ENCODE results near the gene TBC1D24.

Gene TBC1D24

GRCh38 chr16:2500430-2500917 lies 25.5 kb downstream of the TBC1D24 start:
- DNase-seq: no peak

DNA sequence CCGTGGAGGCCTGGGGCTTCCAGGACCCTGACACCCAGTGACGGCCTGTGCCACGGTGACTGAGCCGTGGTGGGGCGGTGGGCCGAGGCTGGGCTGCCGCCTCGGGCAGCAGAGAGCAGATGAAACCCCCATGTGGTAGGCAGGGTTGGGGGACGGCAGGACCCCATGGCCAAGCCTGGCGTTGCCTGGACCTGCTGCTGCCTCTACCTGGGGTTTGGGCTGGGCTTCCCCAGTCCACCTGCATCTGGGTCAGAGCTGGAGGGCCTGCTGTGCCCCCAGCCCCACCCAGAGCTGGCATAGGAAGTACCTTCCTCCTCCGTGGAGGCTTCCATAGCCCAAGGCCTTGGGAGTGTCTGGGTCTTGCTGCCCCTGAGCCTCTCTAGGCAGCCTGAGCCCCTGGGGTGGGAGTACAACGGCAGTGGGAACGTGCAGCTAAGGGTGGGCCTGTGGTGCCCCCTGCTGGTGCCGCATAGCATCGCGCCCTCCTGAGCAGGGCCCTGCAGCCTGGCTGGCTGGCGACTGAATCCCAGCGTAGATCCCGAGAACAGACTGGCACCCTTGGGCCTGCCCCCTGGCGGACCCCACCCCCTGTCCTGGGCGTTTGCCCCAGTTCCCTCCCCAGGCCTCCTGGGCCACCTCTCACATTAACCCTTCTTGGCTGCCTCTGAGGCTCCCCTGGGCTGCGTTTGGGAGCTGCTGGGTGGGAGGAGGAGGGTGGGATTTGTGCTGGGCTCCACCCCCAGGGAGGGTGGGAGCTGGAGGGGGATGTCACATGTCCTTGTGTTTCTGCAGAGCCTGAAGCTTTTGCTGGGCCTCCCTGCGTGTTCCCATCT lies 26.2 kb downstream of the TBC1D24 start:
- DNase-seq: peak in 1 of 2 experiments; percentile 80

GRCh38 chr16:2501946-2502895 lies 27.3 kb downstream of the TBC1D24 start:
- no peak for DNase-seq

DNA sequence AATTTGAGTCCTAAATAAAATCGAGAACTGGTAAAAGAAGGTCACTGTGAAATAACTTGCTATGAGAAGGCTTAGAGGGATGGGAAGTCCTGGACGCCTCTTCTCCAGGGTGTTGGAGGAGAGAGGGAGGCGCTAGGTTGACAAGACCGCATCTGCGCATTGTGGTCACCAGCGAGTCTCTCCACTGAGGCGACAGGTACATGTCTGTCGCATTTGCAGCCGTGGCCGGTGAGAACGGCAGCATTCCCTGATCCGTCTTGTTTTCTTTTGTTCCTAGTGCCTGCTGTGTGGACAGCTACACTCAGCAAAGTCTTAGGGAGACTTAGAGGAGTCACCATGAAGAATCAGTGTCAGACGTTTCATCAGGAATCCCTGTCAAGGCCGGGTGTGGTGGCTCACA lies 30.8 kb downstream of the TBC1D24 start:
- DNase-seq: no peak

- no peak for DNase-seq
Observed at GRCh38 chr16:2507052-2507659, 32.2 kb downstream of the TBC1D24 start.

DNA sequence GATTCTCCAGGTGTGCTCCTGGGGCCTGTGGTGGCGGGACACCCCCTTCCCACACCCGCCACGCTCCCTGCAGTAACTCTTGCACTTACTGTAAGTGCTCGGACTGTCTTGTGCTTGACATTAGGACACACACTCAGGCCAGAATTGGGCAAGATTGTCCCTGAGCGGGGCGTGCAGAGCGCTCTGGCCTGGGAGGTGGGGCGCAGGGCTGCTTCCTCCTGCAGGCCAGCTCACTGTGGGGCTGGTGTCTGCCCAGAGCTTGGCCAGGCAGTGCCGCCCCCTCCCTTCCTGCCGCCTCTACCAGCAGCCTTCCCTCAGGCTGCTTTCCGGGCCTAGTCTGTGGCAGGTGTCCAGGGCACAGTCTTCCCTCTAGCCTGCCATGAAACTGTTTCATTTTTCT lies 32.7 kb downstream of the TBC1D24 start:
- DNase-seq: no peak

DNA sequence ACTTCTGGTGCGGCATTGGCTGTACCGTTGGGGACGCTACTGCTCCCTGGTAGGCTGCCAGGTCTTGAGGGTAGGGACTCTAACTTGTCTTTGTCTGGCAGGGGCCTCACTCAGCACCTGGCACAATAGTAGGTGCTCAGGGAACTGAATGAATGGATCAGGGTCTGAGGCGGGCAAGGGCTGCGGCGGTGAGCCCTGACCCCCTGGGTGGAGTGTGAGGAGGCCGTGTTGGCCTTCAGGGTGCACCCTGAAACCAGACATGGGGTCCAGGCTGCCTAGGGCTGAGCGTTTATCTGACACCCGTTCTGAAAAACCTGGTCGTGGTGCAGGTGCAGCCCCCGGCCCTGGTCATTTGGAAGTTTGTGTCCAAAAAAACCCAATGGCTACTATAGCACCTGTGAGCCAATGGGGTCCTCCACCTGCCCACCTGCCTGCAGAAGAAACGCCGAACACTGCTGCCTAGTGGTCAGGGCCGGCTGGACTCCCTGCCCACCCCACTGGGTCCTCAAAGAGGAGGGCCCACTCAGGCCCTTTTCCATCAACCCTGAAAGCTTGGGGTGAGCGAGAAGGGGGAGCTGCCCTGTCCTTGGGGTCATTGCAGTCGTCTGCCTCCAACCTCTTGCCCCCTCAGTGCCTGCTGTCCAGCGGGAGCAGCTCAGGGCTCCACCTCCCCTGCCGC lies 33.9 kb downstream of the TBC1D24 start:
- no peak for DNase-seq

DNA sequence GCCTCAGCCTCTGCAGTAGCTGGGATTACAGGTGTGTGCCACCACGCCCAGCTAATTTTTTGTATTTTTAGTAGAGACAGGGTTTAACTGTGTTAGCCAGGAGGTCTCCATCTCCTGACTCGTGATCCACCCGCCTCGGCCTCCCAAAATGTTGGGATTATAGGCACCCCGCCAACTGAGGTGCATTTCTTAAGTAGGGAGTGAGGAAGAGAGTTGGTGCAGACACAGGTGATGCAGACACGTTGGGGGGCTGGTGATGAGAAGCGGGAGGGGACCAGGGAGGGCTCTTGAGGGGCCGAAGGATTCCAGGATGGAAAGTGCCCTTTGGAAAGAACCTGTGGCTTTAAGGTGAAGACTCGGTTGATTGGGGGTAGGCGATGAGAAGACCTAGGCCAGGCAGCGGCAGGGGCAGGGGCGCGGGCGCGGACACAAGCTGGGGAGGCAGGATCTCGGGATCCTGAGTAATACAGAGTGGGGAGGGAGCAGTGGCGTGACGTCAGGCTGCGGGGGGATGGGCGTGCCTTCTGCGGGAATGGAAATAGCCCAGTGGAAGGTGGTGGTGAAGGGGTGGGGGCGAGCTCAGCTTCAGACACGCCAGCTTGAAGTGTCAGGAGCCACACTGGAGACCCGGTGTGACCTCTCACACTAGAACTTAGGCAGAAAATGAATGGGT lies 36.3 kb downstream of the TBC1D24 start:
- DNase-seq: no peak

- DNase-seq: no peak
Observed at GRCh38 chr16:2511996-2512734, 37.2 kb downstream of the TBC1D24 start.

- peak in 1 of 2 experiments; percentile 56 for DNase-seq
Observed at GRCh38 chr16:2512735-2513404, 37.9 kb downstream of the TBC1D24 start.

GRCh38 chr16:2513405-2514332 lies 38.7 kb downstream of the TBC1D24 start, which contains the start of gene ATP6V0C:
TSS of gene ATP6V0C (plus strand) at chr16:2513952. CDS start at chr16:2514104, 152 bp downstream.
- peak; percentile 58 to 96 for DNase-seq

GRCh38 chr16:2514333-2515179 lies 39.6 kb downstream of the TBC1D24 start:
- no peak for DNase-seq

DNA sequence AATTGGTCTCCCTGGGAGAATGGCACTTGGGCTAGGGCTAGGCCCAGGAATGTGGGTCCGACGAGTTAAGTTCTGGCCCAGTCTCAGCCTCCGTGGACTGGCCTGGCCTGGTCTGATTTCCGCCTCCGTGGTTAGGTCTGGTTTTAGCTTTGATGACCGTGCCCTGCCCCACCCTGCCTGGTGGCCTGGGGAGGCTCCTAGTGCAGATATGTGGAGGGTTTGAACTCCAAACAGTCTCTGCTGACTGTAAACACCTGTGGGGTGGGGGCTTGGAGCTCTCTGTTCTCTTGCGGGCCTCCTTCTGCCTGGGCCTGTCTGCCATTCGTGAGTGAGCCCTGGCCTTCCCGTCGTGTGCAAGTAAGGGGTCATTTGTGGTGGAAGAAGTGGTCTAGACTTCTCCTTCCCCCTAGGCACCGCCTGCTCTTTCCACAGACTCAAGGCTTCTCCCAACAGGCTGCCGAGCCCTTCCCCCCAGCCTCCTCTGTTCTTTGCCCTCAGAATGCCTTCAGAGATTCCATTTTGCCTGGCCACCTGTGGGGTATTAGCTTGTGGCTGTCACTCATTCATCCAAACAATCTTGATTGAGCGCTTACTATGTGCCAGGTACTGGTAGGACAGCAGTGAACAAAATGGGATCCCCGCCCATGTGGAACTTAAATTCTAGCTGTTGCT lies 40.4 kb downstream of the TBC1D24 start:
- no peak for DNase-seq

DNA sequence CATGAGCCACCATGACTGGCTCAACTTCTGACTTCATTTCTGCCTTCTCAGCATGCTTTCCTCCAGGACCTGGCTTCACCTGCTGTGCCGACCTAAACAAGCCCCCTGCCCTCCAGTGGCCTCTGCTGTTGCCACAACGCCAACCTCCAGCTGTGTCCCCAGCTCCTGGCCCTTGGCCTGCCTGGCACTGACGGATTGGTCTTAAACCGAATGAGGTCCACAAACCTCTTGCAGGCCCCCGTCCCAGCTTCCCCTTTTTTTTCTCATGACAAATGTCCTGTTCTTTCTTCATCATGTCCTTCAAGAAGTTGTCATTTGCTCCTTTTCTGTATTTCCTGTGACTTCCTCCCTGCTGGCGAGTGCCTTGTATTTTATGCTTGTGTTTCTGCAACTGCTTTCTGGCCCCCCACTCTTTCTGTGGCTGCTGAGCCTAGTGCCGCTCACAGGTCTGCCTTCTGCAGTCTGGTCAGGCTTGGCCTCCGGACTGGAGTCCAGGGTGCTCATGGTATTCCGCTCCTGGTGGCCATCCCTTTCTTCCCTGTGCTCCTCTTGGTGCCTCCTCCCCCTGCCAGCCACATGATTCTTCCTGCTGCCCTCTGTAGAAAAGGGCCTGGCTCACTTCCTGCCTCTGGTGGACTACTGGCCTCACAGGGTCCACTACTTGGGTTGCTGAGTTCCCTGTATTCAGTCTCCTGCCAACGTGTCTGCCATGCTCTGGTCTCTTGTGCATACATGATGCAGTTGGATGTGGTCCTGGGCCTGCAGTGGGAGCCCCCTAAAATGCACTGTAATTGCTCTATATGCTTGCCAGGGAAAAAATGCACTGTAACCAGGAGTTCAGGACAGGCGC lies 41.7 kb downstream of the TBC1D24 start:
- DNase-seq: no peak

DNA sequence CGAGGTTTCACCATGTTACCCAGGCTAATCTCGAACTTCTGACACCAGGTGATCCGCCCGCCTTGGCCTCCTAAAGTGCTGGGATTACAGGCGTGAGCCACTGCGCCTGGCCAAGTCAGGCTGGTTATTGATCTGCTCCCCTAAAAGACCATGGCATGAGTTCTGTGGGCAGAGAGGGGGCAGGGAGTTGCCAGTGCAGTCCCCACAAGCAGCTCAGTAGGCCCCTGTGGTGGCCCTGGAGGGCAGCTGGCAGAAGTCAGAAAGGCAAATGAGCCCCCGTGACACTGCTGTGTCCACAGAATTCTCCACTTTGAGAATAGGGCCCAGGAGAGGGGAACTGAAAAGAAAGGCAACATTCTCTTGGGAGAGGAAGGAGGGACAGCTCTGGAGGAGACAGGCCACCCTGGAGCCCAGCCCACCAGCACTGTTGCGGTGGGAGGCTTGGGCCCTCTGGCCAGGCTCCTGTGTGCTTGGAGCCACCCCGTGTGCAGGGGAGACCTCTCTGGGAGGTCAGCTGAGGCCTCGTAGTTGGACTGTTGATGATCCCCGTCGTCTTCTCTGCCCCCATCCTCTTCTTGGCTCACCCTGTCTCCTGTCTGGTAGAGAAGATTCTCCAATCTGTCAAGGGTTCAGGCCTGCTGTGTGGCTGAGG lies 43.2 kb downstream of the TBC1D24 start:
- no peak for DNase-seq
